HG03460 (cell line): Measurements from ENCODE around the gene GPR176.

ENCODE experiments used
- ATAC-seq: cut with Tn5 transposase; IDR thresholded peaks from one replicate; pipeline ENCODE4 v1.9.1; 2021; ENCODE audit not compliant: unreplicated experiment

Gene GPR176

DNA sequence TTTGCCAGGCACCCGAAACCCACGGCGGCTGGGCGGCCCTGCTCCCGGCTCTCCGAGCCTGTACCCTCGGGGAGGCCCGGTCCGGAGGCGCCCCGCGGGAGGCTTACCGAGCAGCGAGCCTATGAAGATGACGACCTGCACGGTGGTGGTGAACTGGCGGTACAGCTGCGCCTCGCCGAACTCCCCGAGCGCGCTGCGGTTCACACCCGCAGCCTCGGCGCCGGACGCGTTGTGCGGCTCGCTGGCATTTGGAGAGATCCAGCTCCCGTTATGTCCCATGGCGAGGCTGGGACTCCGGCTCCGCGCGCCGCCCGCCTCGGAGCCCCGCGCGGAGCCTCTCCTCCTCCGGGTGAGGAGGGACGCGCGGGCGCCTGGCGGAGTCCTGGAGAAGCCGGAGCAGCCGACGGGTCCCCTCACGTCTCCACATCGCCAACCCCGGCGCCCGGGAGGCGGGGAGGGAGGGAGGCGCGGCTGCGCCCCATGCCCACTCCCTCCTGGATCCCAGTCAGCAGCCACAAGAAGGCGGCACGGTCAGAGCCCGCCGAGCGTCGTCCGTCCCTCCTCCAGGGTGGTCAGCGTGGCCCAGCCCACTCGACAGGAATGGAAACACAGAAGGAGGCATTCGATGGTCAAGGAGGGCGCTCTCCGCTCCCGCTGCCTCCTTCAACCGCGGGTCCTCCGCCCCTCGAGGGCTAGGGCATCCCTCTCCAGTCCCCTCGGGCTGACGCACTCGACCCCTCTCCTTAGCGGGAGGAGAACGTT is at the start of gene GPR176:
GPR176 (minus strand) TSS at position 519 of the 762 bp plus-strand sequence; CDS start at position 279, 240 bp downstream.
- ATAC-seq = no peak

- no peak for ATAC-seq
These were observed 48.9 kb upstream of the GPR176 start for GRCh38 chr15:39969002-39969394.

DNA sequence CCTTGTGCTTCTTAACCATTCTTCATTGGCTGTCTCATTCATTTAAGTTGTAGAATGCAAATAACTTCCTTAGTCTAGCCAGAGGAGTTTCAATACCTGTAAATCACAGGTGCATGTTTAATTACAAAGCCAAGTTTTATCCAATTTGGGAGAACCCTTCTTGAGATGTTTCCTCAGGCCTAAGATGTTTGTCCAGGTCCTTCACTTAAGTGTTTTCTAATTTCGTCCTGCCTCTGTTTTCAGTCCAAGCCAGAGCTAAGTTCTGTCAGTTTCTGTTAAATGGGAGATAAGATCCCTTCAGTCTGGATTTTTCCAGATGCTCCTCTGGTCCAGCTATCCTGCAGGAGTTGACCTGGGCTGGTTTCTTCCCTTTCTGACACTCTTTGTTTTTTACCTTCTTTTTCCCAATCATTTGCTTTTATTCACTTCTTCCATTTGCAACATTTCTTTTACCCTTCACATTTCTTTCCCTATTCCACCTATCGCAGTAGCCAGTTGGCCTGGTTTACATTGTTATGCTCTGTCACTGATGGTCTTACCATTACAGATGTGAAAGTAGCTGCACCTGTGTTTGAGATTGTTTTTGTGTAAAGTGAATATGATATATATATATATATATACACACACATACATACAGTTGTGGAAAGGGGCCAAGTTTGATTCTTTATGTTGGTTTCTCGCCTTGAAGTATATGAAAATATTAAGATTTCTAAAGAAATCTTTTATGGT is 48.4 kb upstream of the GPR176 start:
- no peak for ATAC-seq

DNA sequence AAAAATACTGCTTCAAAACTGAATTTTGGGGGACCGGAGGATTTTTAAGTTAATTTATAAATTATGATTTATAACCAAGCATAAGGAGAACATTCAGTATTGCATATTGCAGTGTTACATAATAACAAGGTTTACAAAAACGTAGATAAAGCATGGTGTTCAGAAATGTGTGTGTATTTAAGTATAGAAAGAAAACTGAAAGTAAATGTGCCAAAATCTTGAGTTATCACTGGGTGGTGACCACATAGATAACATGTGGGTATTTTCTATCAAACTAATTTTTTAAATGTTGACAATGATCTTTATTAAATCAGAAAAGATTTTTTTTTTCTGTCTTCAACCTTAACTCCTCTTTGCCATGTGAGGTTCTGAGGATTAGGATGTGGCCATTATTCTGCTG is 46.5 kb upstream of the GPR176 start:
- ATAC-seq = no peak

- no peak for ATAC-seq
These were observed 43.7 kb upstream of the GPR176 start for GRCh38 chr15:39963786-39964185.

DNA sequence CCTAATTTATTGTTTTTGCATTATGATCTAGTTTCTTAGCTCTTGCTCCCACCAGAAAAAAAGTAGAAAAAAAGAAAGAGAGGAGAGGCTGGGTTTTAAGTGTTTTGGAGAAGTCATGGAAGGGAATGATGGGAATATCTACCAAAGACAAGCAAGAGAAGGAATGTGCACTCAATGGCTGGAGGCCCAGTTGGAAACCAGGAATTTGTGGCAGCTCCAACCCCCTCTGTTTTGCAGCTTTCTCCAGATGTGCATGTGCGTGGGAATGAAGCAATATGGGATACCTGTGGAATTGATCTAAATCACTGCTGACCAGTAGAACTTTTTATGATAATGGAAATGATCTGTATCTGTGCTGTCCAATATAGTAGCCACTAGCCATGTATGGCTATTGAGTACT is 41.0 kb upstream of the GPR176 start:
- ATAC-seq = no peak

GRCh38 chr15:39960411-39960810 is 40.3 kb upstream of the GPR176 start:
- ATAC-seq = no peak

DNA sequence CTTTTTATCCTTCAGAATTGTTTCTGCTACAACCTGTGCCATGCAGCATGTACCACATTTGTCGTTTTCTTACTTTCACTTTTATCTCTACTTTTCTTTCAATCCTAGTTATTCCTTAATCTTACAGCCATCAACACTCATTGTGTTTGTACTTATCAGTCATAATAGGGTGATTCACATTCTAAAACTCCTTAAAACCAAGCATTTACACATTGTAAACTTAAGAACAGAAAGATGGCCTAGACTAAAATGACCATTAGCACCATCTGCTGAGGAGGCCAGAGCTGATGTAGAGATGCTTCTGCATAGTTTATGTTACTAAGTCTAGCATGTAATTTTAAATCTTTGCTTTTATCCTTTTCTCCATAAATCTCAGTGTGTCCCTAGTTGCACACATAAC is 39.3 kb upstream of the GPR176 start:
- no peak for ATAC-seq

DNA sequence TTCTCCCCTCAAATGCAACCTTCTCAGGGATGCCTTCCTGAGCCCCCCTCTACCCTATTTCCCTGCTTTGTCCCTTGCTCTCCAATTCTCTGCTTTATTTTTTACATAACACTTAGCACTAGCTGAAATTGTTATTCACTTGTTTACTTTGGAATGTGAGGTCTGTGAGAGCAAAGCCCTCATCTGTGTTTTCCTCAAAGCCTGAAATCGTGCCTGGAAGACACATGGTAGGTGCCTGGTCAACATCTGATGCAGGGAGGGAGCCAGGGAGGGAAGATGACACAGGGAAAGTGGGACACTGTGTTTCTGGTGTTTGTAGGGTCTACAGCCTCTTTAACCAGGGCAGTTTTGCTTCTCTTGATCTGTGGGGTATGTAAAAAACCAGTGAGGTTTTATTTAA is 37.4 kb upstream of the GPR176 start:
- no peak for ATAC-seq

DNA sequence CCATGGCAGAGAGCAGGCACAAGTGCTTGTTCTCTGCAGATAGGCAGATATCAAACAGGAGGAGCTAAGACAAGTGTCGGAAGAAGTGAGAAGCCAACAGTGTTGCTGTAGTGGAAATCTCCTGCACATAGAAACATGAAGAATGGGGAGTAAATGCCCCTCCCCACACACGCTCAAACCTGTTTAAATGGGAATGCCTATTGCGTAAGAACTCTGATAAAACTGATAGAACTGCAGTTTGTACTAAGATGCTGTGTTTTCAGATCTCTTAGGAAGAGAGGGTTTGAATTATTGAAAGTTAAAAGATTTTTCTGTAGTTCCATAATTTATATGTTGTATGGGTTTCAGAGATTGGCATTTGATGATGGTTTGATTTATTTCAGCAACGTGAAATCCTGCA is 33.5 kb upstream of the GPR176 start:
- ATAC-seq = no peak

DNA sequence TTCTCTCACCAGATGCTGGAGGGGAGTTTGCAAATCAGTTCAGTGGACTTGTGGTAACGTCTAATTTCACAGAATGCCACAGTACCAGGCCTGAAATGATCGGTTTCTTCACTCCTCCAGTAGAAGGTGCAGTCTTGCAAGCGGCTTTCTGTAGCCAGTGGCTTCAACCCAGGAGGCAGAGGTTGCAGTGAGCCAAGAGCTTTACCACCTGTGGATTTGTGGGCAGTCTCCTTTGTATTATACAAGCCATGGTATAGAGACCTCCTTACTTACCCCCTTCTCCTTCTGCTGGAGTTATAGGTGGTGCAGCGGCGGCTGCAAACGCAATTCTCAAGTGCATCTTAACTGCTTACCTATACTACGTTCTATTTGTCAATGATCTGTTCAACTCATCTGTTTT is 31.5 kb upstream of the GPR176 start:
- no peak for ATAC-seq

- ATAC-seq = no peak
These were observed 28.8 kb upstream of the GPR176 start for GRCh38 chr15:39948817-39949216.

DNA sequence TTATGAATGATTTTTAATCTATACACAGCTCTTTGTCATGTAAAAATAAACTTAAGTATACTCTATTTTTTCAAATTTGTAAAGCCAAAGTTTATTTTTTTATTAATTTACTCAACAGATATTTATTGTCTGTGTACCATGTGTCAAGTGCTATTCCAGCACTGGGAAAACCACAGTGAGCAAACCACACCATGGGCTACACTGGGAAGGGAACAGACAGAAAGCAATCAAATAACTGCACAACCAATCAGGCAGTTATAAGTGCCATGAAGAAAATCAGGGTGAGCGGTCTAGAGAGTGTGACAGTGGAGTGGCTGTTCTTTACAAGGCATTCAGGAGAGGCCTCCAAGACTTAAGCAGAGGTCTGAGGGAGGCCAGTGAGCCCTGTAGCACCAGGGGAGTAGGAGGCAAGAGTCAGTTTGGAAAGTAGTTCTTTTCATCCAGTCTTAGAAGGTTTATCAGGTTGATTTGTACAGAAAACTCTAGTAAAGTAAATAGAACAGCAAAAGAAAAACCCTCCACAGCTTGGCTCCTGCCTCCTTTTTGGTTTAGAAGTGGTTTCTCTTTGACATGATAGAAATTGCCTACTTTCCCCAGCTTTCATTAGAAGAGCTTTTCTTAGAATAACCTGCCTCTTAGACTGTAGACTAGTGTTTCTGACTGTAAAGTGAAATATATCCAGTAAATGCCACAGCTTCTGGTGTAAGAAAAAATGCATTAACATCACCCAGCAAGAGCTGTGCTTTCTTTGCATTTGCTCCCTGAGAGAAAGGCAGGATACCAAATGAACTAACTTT is 27.5 kb upstream of the GPR176 start:
- no peak for ATAC-seq

DNA sequence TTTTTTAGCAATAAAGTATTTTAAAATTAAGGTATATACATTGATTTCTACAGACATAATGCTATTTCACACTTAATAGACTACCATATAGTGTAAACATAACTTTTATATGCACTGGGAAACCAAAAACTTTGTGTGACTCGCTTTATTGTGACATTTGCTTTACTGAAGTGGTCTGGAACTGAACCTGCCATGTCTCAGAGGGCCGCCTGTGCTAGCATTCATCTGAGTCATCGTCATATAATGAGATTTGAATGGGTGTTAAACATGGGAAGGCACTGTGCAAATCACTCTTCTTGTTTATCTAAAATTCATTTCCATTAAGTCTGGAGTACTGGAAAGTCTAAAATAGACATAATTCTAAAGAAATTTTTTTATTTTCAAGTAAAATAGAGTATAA is 26.8 kb upstream of the GPR176 start:
- ATAC-seq = no peak

GRCh38 chr15:39944726-39945125 is 24.7 kb upstream of the GPR176 start:
- ATAC-seq = no peak

DNA sequence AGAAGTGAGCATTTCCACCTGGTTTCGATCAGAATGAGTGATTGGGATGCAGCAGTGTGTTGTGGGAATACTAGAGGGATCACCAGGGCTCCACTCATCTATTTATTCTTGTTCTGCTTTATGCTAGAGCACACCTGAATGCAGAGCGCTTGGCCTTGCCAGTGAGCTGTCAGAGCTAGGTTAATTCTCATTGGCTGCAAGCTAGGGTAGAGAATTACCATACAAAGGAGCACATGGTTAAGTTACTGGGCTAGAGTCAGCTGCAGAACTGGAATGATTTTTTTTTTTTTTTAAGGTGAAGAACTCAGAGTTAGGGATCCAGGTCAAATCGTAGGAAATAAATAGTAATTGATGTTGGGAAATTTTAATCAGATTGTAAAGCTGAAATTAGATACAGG is 22.7 kb upstream of the GPR176 start:
- ATAC-seq = no peak

GRCh38 chr15:39942101-39942752 is 22.2 kb upstream of the GPR176 start:
- ATAC-seq = no peak

GRCh38 chr15:39939487-39940452 is 19.7 kb upstream of the GPR176 start:
- ATAC-seq = no peak

- no peak for ATAC-seq
These were observed 17.6 kb upstream of the GPR176 start for GRCh38 chr15:39937696-39938095.

GRCh38 chr15:39936681-39937080 is 16.6 kb upstream of the GPR176 start:
- no peak for ATAC-seq
